ENCODE results near the gene SPCS1.
"Not testable (repeated sequence)": the region's sequence is repeated elsewhere in the genome, so short reads cannot be mapped to it uniquely, and the experiment has no call there.

SPCS1 gene

GRCh38 chr3:52671676-52672075, 34.2 kb upstream of the SPCS1 start:
- Histone ChIP-seq H4K12ac (ENCODE audit: low read depth, low read length) (no peak overlapping the region), H3K79me1 (ENCODE audit: low read length) (no peaks in the 10 kb centered on the region), H3K36me3 (ENCODE audit: control insufficient read depth in 1 of 2, insufficient read depth in 2 of 2, low read length in 2 of 2) (peaks cover 13 to 16% of the 10 kb centered on the region in 2 experiments), H4K8ac (ENCODE audit: low read depth, low read length) (no peak overlapping the region), H3K4ac (ENCODE audit: low read depth, low read length) (no peak overlapping the region), H3K27ac (ENCODE audit: low read depth, low read length) (no peak overlapping the region), H4K91ac (ENCODE audit: low read depth, low read length) (no peak overlapping the region), H3K9ac (ENCODE audit: low read length) (no peak overlapping the region), H2BK5ac (ENCODE audit: low read depth, low read length, poor library complexity) (no peak overlapping the region), H3K9me3 (ENCODE audit: insufficient read depth, low read depth, low read length) (no peaks in the 10 kb centered on the region), H3K18ac (ENCODE audit: low read length) (no peak overlapping the region), H2AK5ac (ENCODE audit: low read length) (no peak overlapping the region), H3K27me3 (ENCODE audit: insufficient read depth, low read length) (no peaks in the 10 kb centered on the region), H3K79me2 (ENCODE audit: control insufficient read depth, insufficient read depth, low read length, poor library complexity) (no peaks in the 10 kb centered on the region), H2BK12ac (ENCODE audit: low read length) (no peak overlapping the region), H3K4me3 (ENCODE audit: low read depth, low read length) (no peak overlapping the region), H2AFZ (ENCODE audit: insufficient read depth, low read length, poor library complexity) (no peak overlapping the region), H3K23ac (ENCODE audit: low read length) (no peak overlapping the region), H3K4me1 (ENCODE audit: control insufficient read depth in 1 of 2, insufficient read depth in 2 of 2, low read length in 2 of 2) (peaks cover 0 to 5% of the 10 kb centered on the region in 2 experiments), H3K14ac (ENCODE audit: low read length) (no peak overlapping the region), H3K4me2 (ENCODE audit: low read length) (no peak overlapping the region), H2BK120ac (ENCODE audit: insufficient read depth, low read length, poor library complexity) (no peak overlapping the region)
- DNase-seq, result no peak
- no CpG with 5 or more reads among the region's 1 CpG for WGBS (ENCODE audit: extremely low coverage, insufficient coverage, insufficient read length)

GRCh38 chr3:52676201-52676600, 29.7 kb upstream of the SPCS1 start:
- no CpG with 5 or more reads among the region's 3 CpGs for WGBS (ENCODE audit: extremely low coverage, insufficient coverage, insufficient read length)

GRCh38 chr3:52678265-52679198, 27.4 kb upstream of the SPCS1 start:
- WGBS (ENCODE audit: extremely low coverage, insufficient coverage, insufficient read length), result no CpG with 5 or more reads among the region's 6 CpGs
- Histone ChIP-seq H3K9me3 (ENCODE audit: insufficient read depth, low read depth, low read length) (no peaks in the 10 kb centered on the region), H3K4me3 (ENCODE audit: low read depth, low read length) (no peak overlapping the region), H3K27ac (ENCODE audit: low read depth, low read length) (no peak overlapping the region), H3K4ac (ENCODE audit: low read depth, low read length) (no peak overlapping the region), H4K12ac (ENCODE audit: low read depth, low read length) (no peak overlapping the region), H2BK120ac (ENCODE audit: insufficient read depth, low read length, poor library complexity) (no peak overlapping the region), H3K14ac (ENCODE audit: low read length) (no peak overlapping the region), H3K4me2 (ENCODE audit: low read length) (no peak overlapping the region), H3K4me1 (ENCODE audit: control insufficient read depth in 1 of 2, insufficient read depth in 2 of 2, low read length in 2 of 2) (no peaks in the 10 kb centered on the region), H3K9ac (ENCODE audit: low read length) (no peak overlapping the region), H3K79me2 (ENCODE audit: control insufficient read depth, insufficient read depth, low read length, poor library complexity) (peaks cover 3% of the 10 kb centered on the region), H2AK5ac (ENCODE audit: low read length) (no peak overlapping the region), H3K36me3 (ENCODE audit: control insufficient read depth in 1 of 2, insufficient read depth in 2 of 2, low read length in 2 of 2) (peaks cover 17 to 26% of the 10 kb centered on the region in 2 experiments), H3K79me1 (ENCODE audit: low read length) (no peaks in the 10 kb centered on the region), H2AFZ (ENCODE audit: insufficient read depth, low read length, poor library complexity) (no peak overlapping the region), H4K91ac (ENCODE audit: low read depth, low read length) (no peak overlapping the region), H3K27me3 (ENCODE audit: insufficient read depth, low read length) (no peaks in the 10 kb centered on the region), H3K23ac (ENCODE audit: low read length) (no peak overlapping the region), H2BK5ac (ENCODE audit: low read depth, low read length, poor library complexity) (no peak overlapping the region), H4K8ac (ENCODE audit: low read depth, low read length) (no peak overlapping the region), H3K18ac (ENCODE audit: low read length) (no peak overlapping the region), H2BK12ac (ENCODE audit: low read length) (no peak overlapping the region)
- no peak for DNase-seq

More at GRCh38 chr3:52676201-52676600, 29.7 kb upstream of the SPCS1 start:
- H4K8ac ChIP-seq (ENCODE audit: low read depth, low read length); H3K18ac ChIP-seq (ENCODE audit: low read length); H3K79me2 ChIP-seq (ENCODE audit: control insufficient read depth, insufficient read depth, low read length, poor library complexity); H2BK120ac ChIP-seq (ENCODE audit: insufficient read depth, low read length, poor library complexity); H2BK12ac ChIP-seq (ENCODE audit: low read length); H3K4me3 ChIP-seq (ENCODE audit: low read depth, low read length); H2AK5ac ChIP-seq (ENCODE audit: low read length); H4K12ac ChIP-seq (ENCODE audit: low read depth, low read length); H3K4me1 ChIP-seq (ENCODE audit: control insufficient read depth in 1 of 2, insufficient read depth in 2 of 2, low read length in 2 of 2); H3K79me1 ChIP-seq (ENCODE audit: low read length); H3K4ac ChIP-seq (ENCODE audit: low read depth, low read length); H3K14ac ChIP-seq (ENCODE audit: low read length); H3K9me3 ChIP-seq (ENCODE audit: insufficient read depth, low read depth, low read length); H3K9ac ChIP-seq (ENCODE audit: low read length); H3K27ac ChIP-seq (ENCODE audit: low read depth, low read length); DNase-seq; H2BK5ac ChIP-seq (ENCODE audit: low read depth, low read length, poor library complexity); H3K23ac ChIP-seq (ENCODE audit: low read length); H3K27me3 ChIP-seq (ENCODE audit: insufficient read depth, low read length); H3K4me2 ChIP-seq (ENCODE audit: low read length); H2AFZ ChIP-seq (ENCODE audit: insufficient read depth, low read length, poor library complexity); H4K91ac ChIP-seq (ENCODE audit: low read depth, low read length): not testable (repeated sequence)
- H3K36me3 ChIP-seq (ENCODE audit: control insufficient read depth in 1 of 2, insufficient read depth in 2 of 2, low read length in 2 of 2), result peaks cover 20 to 31% of the 10 kb centered on the region in 2 experiments

GRCh38 chr3:52679199-52679538, 26.7 kb upstream of the SPCS1 start:
- no peak overlapping the region for H3K27ac ChIP-seq (ENCODE audit: low read depth, low read length)
- no peak overlapping the region for H4K91ac ChIP-seq (ENCODE audit: low read depth, low read length)
- no peak for DNase-seq
- no CpG with 5 or more reads among the region's 3 CpGs for WGBS (ENCODE audit: extremely low coverage, insufficient coverage, insufficient read length)
- H3K4me2 ChIP-seq (ENCODE audit: low read length), result no peak overlapping the region
- H3K23ac ChIP-seq (ENCODE audit: low read length), result no peak overlapping the region
- H2AK5ac ChIP-seq (ENCODE audit: low read length), result no peak overlapping the region
- no peak overlapping the region for H2BK120ac ChIP-seq (ENCODE audit: insufficient read depth, low read length, poor library complexity)
- H3K27me3 ChIP-seq (ENCODE audit: insufficient read depth, low read length), result no peaks in the 10 kb centered on the region
- no peak overlapping the region for H4K12ac ChIP-seq (ENCODE audit: low read depth, low read length)
- H3K79me2 ChIP-seq (ENCODE audit: control insufficient read depth, insufficient read depth, low read length, poor library complexity), result peaks cover 5% of the 10 kb centered on the region
- H2BK12ac ChIP-seq (ENCODE audit: low read length), result no peak overlapping the region
- H3K4me3 ChIP-seq (ENCODE audit: low read depth, low read length), result no peak overlapping the region
- H3K79me1 ChIP-seq (ENCODE audit: low read length), result no peaks in the 10 kb centered on the region
- H3K4me1 ChIP-seq (ENCODE audit: control insufficient read depth in 1 of 2, insufficient read depth in 2 of 2, low read length in 2 of 2), result peaks cover 0 to 3% of the 10 kb centered on the region in 2 experiments
- no peaks in the 10 kb centered on the region for H3K9me3 ChIP-seq (ENCODE audit: insufficient read depth, low read depth, low read length)
- no peak overlapping the region for H4K8ac ChIP-seq (ENCODE audit: low read depth, low read length)
- H3K18ac ChIP-seq (ENCODE audit: low read length), result no peak overlapping the region
- no peak overlapping the region for H3K4ac ChIP-seq (ENCODE audit: low read depth, low read length)
- peaks cover 17 to 26% of the 10 kb centered on the region in 2 experiments for H3K36me3 ChIP-seq (ENCODE audit: control insufficient read depth in 1 of 2, insufficient read depth in 2 of 2, low read length in 2 of 2)
- no peak overlapping the region for H3K14ac ChIP-seq (ENCODE audit: low read length)
- H3K9ac ChIP-seq (ENCODE audit: low read length), result no peak overlapping the region
- H2BK5ac ChIP-seq (ENCODE audit: low read depth, low read length, poor library complexity), result no peak overlapping the region
- no peak overlapping the region for H2AFZ ChIP-seq (ENCODE audit: insufficient read depth, low read length, poor library complexity)
